HG03103 (cell line): ENCODE measurements around the gene KRT33B.
"Not testable (repeated sequence)": the region's sequence is repeated elsewhere in the genome, so short reads cannot be mapped to it uniquely, and the experiment has no call there.

ENCODE experiments used
- ATAC-seq: cut with Tn5 transposase; IDR thresholded peaks from one replicate; pipeline ENCODE4 v1.9.1; 2021; ENCODE audit warnings: low read depth; ENCODE audit not compliant: unreplicated experiment

The KRT33B gene

DNA sequence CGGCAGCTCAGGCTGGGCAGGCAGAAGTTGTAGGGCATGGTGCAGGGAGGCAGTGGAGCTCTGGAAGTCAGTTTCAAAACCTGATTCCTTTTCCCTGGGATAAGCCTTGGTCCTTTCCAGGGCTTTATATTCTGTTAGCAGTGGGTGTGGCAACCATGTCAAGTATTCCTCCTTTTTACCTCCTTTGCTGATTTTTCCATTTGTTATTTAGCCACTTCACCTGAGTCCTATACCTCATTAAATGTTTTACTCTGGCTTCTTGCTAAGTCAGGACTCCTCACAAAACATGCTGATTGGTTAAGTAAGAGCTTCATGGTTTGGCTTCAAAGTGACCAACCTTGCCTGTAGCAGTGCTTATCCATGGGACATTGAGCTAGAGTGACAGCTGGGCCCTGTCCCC lies at the start of gene KRT33B:
Gene KRT33B, minus strand, starts transcription at position 101 of the 400 bp plus-strand sequence. Its CDS starts 63 bp downstream, at position 38.
- no peak for ATAC-seq

DNA sequence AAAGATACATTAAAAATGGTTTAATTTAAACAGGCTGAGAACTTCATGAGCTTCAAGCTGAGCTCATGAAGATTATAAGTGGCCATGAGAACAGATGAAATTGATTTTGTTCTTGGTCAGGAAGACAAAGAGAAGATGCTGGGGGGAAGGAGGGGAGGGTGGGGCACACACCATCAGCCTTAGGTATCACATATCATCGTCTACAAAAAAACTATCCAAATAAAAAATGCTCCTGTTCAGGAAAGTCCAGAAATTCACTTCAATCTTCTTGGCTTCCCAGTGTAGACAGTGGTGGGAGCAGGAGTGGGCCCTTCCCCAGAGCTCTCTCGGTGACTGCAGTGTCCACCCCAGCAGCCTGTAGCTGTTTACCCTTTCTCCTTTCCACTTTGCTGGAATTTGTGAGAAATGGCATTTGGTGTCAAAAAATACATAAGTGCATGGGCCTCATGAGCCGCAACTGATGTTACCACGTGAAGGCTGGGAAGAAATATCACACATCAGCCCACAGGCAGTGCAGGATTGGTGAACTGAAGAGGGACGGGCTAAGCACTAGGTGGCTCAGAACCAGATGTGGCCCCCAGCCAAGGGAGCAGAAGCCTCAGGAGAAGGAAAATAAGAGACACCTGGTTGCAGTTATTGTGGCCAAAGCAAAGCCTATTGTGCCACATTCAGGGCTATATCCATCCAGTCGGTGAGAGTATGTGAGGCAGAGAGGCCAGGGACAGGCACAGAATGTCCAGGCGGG lies 48.7 kb upstream of the KRT33B start:
- no peak for ATAC-seq

DNA sequence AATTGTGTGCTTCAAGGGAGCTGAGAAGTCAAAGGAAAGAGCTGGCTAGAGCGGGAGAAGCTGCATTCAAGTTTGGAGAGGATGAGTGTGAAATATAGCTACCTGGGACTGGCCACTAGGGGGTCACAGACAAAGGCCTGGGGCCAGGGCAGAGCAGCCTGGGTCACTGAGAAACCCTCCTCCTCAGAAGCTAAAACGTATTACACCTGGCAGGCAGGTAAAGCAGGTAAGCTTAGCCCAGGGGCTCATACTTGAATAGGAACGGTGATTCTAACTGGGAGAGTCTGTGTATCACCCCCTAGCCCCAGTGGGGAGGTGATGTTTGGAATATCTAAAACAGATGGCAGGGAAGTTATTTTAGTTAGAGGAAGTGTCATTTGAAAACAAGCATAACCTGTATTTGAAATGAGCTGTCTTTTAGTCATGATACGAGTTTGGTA lies 48.0 kb upstream of the KRT33B start:
- ATAC-seq, result no peak

DNA sequence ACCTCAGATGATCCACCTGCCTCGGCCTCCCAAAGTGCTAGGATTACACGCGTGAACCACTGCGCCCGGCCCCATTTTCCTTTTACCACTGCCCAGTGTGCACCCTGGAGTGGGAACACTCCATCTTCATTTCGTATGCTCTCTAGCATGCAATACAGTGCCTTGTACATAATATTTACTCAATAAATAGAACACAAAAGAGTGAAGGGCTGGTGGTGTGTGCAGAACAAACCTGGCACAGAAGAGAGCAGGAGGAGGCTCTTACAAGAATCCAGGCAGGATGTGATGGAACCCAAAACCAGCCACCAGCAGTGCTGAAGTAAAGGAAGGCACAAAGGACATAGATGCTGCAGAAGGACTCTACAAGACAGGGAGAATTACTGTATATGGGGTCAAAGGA lies 47.5 kb upstream of the KRT33B start:
- no peak for ATAC-seq

DNA sequence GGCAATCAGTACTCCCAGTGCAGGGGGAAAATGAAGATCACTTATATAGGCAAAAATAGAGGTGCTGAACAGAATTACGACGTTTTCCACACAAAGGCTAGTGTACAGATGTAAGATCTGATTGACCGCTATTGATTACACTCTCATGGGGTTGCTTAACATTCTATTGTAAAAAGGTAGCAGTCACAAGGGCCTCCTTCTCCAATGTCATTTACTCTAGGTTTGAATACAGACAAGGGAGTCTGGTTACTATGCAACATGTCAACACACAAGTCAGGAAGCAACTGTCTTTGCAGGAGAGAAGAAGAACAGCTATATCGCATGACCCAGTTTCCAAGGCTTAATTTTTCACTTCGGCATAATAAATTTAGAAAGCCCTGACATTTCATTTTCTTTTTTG lies 46.9 kb upstream of the KRT33B start:
- no peak for ATAC-seq

DNA sequence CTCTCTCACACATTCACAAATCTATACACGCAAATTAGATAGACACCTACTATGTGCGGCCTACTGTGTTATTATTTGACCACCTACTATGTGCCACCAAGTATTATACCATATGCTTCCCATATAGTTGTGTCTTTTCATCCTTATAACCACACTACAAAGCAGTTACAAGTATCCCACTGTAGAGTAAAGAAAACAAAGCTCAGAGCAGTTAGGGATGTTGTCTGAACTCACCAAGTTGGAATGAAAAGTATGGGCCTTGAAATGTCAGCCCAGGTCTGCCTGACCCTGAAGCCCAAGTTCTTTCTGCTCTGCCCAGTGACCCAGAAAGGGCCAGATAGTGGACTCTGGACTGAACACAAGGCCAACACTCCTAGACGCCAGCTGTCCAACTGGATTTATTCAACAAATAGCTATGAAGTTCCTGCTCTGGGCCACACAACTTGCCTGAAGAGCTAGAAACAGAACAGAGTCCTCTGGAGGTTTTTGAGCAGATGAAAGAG lies 46.3 kb upstream of the KRT33B start:
- no peak for ATAC-seq

DNA sequence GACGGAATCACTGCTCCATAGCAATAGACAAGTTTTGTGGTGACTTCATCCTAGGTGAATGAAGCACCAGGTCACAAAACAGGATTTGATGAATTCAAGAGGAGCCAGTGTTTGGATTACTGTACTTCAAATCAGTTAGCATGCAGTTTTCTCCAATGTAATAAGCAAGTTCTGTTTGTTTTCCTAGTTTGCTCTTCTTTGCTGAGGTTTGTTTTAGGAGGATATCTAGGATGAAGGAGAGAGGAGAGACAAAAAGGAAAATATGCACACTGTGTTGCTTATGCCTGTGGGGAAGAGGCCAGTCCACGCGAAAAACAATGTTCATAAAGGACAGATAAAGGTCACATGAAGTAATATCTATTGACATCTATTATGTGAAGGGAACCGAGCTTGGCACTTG lies 45.8 kb upstream of the KRT33B start:
- ATAC-seq, result no peak

DNA sequence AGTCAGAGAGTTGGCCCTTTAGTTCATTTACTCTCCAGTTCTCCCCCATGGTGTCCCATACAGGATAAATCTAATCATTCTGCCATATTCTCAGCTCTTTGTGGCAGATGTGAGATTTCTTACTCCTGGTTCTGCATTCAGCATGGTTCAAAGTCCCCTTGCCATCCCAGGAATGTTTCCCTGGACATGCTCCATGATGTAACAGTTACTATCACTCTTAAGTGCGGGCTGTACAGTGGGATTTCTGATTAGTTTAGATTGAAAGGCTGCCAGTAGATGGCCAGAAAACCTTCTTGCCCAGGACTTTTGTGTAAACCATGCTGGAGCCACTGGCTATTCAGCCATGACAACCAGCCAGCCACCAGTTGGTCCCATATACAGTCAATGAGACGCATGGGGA lies 44.4 kb upstream of the KRT33B start:
- no peak for ATAC-seq

DNA sequence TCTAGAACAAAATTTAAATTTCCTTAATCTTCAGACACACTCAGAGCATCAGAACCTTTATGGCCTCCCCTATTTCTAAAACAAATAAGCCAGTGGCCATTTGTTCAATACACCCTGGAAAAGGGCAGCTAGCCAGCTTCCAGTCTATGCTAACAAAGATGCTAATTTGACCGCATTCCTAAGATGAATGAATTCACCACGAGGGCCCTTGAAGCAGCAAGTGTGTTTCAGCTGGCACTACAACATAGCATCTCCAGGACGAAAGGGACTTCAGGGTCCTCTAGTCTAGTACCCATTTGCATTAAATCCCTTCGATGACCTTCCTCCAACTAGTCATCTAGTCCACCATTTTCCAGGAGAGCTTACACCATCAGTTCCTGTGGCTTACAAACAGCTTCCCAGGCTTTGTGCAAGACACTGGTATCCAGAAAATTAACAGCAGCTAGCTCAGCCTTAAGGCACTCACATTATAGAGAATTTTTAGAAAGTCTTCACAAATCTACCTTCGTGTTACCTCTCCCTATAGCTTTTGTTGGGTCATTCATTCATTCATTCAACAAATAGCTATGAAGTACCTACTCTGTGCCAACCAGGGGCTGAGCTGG lies 43.8 kb upstream of the KRT33B start:
- no peak for ATAC-seq

DNA sequence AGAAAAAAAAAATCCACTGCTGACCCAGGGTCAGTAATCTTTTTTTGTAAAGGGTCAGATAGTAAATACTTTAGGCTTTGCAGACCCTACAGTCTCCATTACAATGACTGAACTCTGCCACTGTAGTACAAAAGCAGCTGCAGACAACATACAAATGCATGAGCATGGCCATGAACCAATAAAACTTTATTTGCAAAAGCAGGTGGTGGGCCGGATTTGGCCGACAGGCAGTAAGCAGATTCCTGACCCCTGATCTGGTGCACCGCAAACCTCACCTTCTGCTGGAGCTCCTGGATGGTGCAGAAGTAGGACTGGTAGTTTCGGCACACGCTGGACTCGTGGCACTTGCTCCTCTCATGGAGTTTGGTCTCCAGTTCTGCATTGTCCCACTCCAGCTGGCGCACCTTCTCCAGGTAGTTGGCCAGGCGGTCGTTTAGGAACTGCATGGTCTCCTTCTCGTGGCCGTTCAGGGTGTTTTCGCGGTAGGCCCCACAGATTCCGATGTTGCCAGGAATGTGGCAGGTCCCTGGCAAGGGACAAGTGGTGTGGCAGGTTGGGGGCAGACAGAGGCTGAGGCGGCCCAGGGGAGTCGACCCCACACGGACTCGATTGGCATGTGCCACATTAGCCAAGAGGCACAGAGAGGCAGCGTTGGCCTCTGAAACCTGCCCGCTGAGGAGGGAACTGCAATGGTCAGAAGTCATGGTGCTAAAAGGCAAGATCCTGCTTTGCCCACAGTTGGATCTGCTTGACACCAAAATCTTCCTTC lies 41.6 kb upstream of the KRT33B start:
- ATAC-seq, result no peak

DNA sequence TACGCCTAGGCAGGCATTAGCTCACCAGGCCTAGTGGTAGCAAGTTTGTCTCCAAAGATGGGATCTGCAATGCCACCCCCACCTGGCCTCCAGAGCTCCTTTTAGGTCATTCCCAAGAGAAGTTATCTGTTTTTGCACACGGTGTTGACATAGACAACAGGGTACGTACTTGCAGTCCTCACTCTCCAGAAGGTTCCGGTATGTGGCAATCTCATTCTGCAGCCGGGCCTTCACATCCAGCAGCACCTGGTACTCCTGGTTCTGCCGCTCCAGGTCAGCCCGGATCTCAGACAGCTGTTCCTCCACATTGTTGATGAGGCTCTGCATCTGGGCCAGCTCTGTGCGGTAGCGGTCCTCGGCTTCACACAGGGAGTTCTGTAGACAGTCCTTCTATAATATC lies 37.6 kb upstream of the KRT33B start:
- ATAC-seq, result no peak

DNA sequence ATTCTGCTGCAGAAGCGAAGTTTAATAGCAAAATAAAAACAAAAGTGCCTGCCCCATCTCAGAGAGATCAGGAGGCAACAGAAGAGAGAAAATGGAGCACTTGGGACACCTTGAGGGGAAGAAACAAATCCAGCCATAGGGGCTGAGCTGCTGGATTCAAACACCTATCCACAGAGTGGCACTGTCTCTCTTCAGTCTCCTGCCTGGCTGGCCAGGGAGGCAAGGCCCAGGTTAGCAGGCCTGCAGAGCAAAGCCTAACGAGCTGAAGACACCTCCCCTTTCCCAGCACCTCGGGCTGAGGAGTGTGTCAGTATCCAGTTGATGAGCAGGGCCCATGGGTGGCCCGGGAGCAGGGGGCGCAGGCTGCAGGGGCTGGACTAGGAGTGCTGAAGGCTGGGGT lies 36.6 kb upstream of the KRT33B start:
- ATAC-seq, result no peak

DNA sequence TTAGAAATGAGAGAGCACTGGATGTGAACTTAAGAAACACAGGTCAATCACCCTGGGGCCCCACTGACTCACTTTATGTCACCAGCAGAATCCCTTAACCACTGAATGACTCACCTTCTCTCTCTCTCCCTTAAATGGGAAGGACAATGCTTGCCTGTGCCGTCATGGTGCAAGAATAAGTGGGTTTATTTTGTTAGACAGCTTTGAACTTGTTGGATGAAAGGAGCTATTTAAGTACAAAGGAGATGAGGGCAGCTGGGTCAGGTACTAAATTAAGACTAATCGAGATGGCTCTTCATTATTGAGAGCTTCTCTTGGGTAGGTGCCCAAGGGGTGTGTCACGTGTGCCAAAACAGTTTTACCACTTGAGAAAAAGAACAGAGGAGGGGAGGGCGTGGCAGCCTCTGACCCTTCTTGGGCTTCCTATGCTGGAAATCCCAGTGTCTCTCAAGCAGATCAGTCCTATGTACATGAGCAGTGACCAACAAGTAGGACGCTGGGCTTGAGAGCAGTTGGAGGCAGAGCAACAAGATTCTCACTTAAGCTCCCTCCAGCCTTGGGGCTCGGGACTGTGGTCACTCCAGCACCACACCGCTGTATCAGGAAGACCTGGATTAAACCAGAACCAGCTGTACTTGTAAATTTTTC lies 34.5 kb upstream of the KRT33B start:
- ATAC-seq, result no peak

DNA sequence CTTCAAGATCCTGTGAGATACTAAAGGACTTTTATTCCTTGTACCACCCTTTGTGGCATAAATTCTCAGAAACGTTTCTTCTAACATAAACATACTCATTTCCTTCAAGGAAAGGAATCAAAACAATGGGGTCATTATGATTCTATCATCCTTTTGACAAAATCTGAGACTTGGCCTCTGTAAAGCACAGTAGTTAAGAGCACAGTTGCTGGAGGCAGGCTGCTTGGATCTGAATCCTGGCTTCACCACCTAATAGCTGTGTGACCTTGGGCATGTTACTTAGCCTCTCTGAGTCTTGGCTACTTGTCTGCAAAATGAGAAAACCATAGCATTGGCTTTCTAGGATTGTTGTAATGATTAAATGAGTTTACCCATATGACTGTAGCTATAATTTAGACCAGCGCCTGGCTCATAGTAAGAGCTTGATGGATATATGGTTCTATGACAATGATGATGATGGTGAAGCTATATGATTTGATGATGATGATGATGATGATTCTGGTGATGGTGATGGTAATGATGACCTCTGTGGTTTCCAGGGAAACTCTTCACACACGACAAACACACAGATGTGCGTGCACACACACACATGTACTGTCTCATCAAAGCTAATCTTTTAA lies 33.9 kb upstream of the KRT33B start:
- ATAC-seq, result no peak

DNA sequence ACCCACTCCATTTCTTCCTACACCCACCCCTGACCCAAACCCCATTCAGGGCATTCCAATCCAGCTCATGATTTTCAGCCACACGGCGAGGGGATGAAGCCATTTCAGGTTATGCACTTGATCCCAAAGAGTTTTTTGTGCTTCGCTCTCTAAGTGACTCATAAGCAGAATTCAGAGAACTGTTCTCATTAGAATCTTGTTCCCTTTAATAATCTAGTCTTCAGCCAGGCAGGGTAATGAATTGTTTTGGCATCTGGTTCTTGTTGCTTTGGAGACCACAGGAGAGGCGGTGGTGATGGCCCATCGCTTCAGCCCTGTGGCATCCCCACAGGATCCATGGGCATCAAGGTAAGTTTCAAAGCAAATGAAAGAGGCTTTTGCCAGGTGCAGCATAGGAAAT lies 32.5 kb upstream of the KRT33B start:
- ATAC-seq, result no peak

DNA sequence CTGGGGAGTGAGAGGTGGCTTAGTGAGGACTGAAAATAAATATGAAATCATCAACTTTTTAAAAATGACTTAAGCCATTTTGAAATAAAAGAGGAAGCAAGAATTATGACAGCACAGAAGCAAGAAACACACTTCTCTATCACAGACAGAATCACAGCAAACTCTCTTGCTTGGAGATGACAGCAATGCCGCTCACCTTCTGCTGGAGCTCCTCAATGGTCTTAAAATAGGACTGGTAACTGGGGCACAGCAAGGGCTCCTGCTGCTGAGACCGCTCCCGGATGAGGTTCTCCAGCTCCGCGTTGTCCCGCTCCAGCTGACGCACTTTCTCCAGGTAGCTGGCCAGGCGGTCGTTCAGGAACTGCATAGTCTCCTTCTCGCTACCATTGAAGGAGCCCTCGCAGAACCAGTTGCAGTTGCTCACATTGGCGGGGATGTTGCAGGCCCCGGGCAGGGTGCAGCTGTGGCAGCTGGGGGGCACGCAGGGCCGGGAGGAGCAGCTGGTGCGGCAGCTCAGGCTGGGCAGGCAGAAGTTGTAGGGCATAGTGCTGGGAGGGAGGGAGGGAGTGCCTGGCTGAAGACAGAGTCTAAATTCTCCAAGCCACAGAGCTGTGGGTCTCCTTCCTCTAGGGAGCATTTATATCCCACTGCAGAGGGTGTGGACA lies 27.5 kb upstream of the KRT33B start, which contains the start of gene KRT31:
Gene KRT31, minus strand, starts transcription at position 613 of the 665 bp plus-strand sequence. Its CDS starts 69 bp downstream, at position 544.
- ATAC-seq, result no peak

DNA sequence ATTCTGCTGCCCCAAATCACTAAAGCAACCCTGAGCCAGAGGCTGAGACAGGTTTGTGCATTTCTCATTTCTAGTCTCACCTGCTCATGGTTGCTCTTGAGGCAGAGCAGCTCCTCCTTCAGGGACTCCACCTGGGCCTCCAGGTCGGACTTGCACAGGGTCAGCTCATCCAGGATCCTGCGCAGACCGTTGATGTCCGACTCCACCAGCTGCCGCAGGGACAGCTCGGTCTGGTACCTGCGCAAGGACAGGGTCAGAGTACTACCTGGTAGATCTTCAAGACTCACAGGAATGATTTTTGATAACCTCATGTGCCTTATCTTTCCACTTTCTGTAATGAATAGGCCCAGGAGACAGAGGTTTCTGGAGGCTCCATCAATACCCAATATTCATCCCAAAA lies 26.7 kb upstream of the KRT33B start:
- no peak for ATAC-seq

DNA sequence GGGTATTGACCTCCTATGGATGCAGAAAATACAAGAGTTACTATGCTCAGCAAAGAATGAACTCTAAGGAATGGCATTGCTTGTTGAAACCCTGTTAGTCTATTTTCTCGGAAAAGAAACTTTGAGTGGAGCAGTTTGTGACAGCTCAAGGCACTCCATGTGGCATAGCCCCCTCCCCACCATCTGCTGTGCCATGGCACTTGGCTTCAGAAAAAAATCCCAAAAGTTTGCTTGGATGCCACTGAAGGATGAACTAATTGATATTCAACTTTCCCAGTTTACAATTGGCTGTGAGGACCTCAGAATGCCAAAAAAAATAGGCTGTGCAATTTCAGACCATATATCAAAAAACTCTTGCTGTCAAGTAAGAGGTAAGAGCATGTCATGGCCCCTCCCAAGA lies 26.0 kb upstream of the KRT33B start:
- ATAC-seq, result no peak

DNA sequence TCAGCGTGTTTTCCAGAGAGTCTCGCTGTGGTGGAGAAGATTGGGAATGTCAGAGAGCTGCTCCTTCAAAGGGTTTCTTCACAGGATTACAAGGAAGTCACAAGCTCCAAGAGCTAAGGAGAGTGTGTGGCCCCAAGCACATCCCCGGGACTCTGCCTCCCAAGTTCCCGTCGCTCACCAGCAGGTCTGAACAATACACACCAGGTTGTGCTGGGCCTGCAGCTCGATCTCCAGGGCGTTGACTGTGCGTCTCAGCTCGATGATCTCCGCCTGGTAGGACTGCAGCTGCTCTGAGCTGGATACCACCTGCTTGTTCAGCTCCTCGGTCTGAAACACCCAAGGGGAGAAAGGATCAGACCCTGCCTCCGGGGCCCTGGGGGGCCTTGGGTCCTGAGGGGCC lies 25.4 kb upstream of the KRT33B start:
- not testable (repeated sequence) for ATAC-seq
